ENCODE results near the gene BPTF.
"Not testable (repeated sequence)": the region's sequence is repeated elsewhere in the genome, so short reads cannot be mapped to it uniquely, and the experiment has no call there.

BPTF gene

GRCh38 chr17:67879662-67880061, 54.4 kb downstream of the BPTF start:
- DNase-seq = no peak
- ATAC-seq = no peak

GRCh38 chr17:67881083-67881482, 55.8 kb downstream of the BPTF start:
- no peak for ATAC-seq

DNA sequence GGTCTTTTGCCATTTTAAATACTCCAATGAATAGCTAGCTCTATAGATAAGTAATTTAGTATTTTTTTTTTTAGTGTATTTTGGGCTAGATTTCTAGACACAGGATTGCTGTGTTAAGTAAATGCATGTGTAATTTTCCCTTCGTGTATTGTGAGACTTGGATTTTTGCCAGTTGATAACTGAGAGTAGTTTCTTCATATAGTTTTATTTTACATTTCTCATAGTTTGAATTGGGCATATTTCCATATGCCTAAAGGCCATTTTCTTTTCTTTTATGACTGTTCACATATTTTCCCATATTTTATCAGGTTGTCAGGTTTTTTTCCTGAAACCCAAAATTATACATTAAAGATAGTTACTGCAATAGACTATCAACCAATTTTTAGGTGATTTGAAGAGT, 59.4 kb downstream of the BPTF start:
- ATAC-seq (no peak), DNase-seq (no peak)

More at GRCh38 chr17:67881083-67881482, 55.8 kb downstream of the BPTF start:
- no peak for DNase-seq

- DNase-seq (no peak), ATAC-seq (no peak)
Observed at GRCh38 chr17:67891481-67892119, 66.3 kb downstream of the BPTF start.

GRCh38 chr17:67902511-67903231, 77.4 kb downstream of the BPTF start:
- ATAC-seq = no peak
- no peak for DNase-seq

- not testable (repeated sequence) for ATAC-seq, DNase-seq
Observed at GRCh38 chr17:67905298-67905697, 80.0 kb downstream of the BPTF start.

DNA sequence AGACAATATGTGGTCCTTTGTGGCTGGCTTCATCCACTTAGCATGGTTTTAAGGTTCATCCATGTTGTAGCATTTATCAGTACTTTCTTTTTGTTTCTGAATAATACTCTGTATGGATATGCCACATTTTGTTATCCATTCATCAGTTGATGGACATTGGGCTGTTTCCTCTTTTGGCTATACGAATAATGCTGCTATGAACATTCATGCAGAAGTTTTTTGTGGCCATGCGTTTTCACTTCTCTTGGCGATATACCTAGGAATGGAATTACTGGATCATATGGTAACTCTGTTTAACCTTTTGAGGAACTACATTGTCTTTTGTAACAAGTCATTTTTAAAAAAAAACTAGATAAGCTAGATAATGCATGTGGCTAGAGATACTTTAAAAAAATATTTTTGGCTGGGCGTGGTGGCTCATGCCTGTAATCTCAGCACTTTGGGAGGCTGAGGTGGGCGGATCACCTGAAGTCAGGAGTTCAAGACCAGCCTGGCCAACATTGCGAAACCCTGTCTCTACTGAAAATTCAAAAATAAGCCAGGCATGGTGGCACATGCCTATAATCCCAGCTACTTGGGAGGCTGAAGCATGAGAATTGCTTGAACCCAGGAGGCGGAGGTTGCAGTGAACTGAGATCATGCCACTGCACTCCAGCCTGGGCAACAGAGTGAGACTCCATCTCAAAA, 85.0 kb downstream of the BPTF start:
- not testable (repeated sequence) for DNase-seq, ATAC-seq

DNA sequence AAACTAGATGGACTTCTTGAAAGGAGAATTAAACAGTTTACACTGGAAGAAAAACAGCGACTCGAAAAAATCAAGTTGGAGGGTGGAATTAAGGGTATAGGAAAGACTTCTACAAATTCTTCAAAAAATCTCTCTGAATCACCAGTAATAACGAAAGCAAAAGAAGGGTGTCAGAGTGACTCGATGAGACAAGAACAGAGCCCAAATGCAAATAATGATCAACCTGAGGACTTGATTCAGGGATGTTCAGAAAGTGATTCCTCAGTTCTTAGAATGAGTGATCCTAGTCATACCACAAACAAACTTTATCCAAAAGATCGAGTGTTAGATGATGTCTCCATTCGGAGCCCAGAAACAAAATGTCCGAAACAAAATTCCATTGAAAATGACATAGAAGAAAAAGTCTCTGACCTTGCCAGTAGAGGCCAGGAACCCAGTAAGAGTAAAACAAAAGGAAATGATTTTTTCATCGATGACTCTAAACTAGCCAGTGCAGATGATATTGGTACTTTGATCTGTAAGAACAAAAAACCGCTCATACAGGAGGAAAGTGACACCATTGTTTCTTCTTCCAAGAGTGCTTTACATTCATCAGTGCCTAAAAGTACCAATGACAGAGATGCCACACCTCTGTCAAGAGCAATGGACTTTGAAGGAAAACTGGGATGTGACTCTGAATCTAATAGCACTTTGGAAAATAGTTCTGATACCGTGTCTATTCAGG, 85.9 kb downstream of the BPTF start:
- peak; percentile 66 for ATAC-seq
- no peak for DNase-seq

DNA sequence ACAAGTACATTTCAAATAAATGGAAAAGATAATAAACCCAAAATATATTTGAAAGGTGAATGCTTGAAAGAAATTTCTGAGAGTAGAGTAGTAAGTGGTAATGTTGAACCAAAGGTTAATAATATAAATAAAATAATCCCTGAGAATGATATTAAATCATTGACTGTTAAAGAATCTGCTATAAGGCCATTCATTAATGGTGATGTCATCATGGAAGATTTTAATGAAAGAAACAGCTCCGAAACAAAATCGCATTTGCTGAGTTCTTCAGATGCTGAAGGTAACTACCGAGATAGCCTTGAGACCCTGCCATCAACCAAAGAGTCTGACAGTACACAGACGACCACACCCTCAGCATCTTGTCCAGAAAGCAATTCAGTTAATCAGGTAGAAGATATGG, 86.8 kb downstream of the BPTF start:
- no peak for DNase-seq

DNA sequence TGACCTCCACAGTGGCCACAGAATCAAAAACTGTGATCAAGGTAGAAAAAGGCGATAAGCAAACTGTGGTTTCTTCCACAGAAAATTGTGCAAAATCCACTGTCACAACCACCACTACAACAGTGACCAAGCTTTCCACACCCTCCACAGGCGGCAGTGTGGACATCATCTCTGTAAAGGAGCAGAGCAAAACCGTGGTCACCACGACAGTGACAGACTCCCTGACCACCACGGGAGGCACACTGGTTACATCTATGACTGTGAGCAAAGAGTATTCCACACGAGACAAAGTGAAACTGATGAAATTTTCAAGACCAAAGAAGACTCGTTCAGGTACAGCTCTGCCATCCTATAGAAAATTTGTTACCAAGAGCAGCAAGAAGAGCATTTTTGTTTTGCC, 87.4 kb downstream of the BPTF start:
- DNase-seq = peak; percentile 9
- ATAC-seq = peak; percentile 63

More for the DNA sequence above, 86.8 kb downstream of the BPTF start:
- ATAC-seq = no peak

DNA sequence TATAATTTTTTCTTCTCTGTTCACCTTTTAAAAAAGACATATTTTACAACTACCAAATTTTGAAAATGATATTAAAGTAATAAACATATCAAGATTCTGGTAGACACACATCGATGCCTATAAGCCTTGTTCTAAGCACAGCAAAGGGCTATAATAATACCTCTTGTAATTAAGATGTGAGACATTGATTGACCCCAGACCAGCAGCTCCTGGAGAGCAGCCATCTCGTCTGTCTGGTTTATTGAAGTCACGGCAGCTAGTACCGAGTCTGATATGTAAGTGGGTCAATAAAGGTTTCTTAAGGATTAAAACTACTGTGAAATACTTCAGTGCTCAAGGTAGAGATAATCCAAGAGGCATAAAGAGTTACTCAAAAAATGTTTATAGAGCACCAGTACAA, 94.9 kb downstream of the BPTF start:
- ATAC-seq = no peak

GRCh38 chr17:67922503-67922902, 97.2 kb downstream of the BPTF start:
- ATAC-seq (no peak), DNase-seq (no peak)

More for the DNA sequence above, 94.9 kb downstream of the BPTF start:
- no peak for DNase-seq

GRCh38 chr17:67928842-67929241, 103.5 kb downstream of the BPTF start:
- not testable (repeated sequence) for DNase-seq, ATAC-seq

DNA sequence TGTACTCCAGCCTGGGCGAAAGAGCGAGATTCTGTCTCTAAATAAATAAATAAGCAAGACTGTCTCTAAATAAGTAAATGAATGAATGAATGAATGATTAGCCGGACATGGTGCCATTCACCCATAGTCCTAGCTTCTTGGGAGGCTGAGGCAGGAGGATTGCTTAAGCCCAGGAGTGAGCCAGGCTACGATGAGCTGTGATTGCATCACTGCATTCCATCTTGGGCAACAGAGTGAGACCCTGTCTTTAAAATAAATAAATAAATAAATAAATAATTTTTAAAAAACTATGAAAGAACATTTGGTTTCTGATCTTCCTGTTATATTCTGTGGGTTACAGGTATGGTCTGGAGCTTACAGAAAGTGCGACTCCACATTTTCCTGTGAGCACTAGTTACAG, 105.9 kb downstream of the BPTF start:
- ATAC-seq (no peak), DNase-seq (no peak)

DNA sequence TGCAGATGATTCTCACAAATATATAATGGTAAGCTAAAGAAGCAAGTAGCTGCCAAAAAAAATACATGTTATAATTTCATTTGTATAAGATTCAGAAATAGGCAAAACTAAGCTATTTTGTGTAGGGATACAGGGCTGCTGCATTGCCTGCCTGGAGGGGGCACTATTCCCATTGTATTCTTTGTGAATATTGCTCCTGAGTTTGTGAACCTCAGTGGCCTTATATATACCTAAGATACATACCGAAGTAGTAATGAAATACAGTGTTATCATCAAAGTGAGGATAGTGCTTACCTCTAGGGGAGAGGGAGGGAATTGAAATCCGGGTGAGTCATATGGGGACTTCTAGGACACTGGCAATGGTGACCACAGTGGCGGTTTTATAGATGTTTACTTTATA, 117.5 kb downstream of the BPTF start:
- no peak for ATAC-seq
- peak; percentile 7 for DNase-seq

GRCh38 chr17:67944035-67944434, 118.7 kb downstream of the BPTF start:
- ATAC-seq (no peak), DNase-seq (no peak)

- DNase-seq (no peak), ATAC-seq (no peak)
Observed at GRCh38 chr17:67946513-67946912, 121.2 kb downstream of the BPTF start.

DNA sequence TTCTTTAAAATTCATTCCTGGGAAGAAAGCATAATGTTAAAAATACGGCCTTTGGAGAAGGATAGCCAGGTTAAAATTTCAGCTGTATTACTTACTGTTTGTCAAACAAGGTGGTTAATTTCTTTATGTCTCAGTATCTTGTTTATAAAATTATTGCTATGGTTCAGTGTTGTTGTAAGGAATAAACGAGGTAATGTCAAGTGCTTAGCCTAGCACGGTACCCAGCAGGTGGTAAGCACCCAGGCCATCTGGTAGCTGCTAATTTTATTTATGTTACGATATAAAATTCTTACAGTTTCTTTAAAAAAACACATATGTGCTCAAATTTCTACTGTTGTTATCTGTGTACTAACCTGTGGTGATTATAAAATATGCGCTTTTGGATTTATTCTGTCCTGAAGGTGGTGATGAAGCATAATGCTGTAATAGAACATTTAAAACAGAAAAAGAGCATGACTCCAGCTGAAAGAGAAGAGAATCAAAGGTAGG, 122.1 kb downstream of the BPTF start:
- no peak for ATAC-seq
- DNase-seq = no peak

DNA sequence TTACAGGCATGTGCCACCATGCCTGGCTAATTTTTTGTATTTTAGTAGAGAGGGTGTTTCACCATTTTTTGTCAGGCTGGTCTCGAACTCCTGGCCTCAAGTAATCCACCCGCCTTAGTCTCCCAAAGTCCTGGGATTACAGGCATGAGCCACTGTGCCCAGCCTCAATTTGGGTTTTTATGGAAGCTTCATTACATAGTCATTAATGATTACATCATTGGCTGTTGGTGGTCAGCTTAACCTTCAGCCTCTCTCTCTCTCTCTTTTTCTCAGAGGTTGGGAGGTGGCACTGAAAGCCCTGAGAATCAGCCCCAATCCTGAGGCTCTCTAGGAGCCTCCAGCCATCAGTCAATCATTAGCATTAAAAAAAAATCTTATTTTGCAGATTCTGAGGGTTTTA, 125.6 kb downstream of the BPTF start:
- ATAC-seq = no peak

GRCh38 chr17:67959510-67959909, 134.2 kb downstream of the BPTF start:
- DNase-seq (no peak), ATAC-seq (no peak)

More for the DNA sequence above, 125.6 kb downstream of the BPTF start:
- no peak for DNase-seq

DNA sequence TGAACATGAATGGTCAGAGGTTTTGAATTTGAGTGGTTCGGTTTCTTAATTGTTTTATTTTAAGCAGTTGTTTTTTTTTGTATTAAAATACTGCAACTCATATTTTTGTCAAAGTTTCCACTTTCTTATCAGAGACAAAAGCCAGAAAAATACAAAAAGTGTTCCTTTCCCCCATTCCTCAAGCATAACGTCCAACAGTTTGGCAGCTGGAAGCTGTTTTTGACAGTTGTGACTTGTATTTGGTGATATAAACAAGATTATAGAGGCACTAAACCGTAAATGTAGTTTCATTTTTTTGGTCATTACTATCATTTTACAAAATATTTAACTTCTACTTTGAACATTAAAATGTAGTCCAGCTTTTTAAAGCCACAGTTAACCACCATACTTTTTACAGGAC, 135.0 kb downstream of the BPTF start:
- not testable (repeated sequence) for DNase-seq, ATAC-seq

GRCh38 chr17:67962156-67962555, 136.9 kb downstream of the BPTF start:
- not testable (repeated sequence) for DNase-seq, ATAC-seq

All from stimulated activated naive CD8-positive, alpha-beta T cell treated with anti-CD3 and anti-CD28 coated beads, Interleukin-15, Interleukin-2, amounts not matched to agents 100 U/mL and 50 U/mL, for 24 hours (primary cell).